ENCODE data around the gene COQ8A. TPM values are rescaled to one million over a fixed set of nuclear protein-coding genes. Genes with fewer than 3 reads are reported as not detected.

The COQ8A gene
- total RNA-seq, 2 donors from 2014 or later: 116 to 134 TPM

DNA sequence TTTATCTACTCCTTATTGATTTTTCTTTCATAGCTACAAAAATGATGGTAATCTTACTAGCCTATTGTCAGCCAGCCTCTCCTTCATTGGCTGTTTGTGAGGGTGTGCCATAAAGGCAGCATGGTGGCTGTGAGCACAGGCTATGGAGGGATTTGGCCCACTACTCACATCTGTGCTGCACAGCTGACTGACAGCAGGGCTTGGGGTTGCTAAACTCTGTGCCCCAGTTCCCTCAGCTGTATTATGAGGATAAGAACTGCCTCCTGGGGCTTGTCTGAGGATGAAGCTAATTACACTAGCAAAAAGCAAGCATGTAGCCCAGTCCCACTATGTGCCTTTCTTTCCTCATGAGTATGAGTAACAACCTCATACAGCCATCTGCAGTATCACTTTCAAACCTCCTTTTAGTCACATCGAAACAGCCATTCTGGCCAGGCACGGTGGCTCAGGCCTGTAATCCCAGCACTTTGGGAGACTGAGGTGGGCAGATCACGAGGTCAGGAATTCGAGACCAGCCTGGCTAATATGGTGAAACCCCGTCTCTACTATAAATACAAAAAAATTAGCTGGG lies 66.2 kb downstream of the COQ8A start:
- Histone ChIP-seq H3K4me1 (peaks cover 12% of the 10 kb centered on the region), H3K27me3 (no peaks in the 10 kb centered on the region), H3K36me3 (replicated peaks in 1 of 2; ENCODE audit: insufficient read depth in 1 of 2, low read depth in 2 of 2) (peaks cover 0 to 2% of the 10 kb centered on the region in 2 donors), H3K4me3 (no peak overlapping the region), H3K27ac (no peak overlapping the region), H3K9me3 (no peaks in the 10 kb centered on the region)
- DNase-seq: no peak
- intact Hi-C loops (cut with DNase I): no loop called here
- no peak for ATAC-seq
- TF ChIP-seq, protein P1, sequence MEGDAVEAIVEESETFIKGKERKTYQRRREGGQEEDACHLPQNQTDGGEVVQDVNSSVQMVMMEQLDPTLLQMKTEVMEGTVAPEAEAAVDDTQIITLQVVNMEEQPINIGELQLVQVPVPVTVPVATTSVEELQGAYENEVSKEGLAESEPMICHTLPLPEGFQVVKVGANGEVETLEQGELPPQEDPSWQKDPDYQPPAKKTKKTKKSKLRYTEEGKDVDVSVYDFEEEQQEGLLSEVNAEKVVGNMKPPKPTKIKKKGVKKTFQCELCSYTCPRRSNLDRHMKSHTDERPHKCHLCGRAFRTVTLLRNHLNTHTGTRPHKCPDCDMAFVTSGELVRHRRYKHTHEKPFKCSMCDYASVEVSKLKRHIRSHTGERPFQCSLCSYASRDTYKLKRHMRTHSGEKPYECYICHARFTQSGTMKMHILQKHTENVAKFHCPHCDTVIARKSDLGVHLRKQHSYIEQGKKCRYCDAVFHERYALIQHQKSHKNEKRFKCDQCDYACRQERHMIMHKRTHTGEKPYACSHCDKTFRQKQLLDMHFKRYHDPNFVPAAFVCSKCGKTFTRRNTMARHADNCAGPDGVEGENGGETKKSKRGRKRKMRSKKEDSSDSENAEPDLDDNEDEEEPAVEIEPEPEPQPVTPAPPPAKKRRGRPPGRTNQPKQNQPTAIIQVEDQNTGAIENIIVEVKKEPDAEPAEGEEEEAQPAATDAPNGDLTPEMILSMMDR (IDR thresholded peaks at IDR 0.05): no peak
- no peak for TF ChIP-seq POLR2A (IDR thresholded peaks at IDR 0.05)
- 89 to 96% methylated on average over 5 of the region's 5 CpGs for WGBS, 2 donors

- ATAC-seq: no peak
- no peak for DNase-seq
- peaks cover 32% of the 10 kb centered on the region for H3K4me1 ChIP-seq
- H3K9me3 ChIP-seq: no peaks in the 10 kb centered on the region
- intact Hi-C loops (cut with DNase I): no loop called here
- H3K36me3 ChIP-seq (replicated peaks in 1 of 2; ENCODE audit: insufficient read depth in 1 of 2, low read depth in 2 of 2): no peaks in the 10 kb centered on the region
- H3K27ac ChIP-seq: no peak overlapping the region
- no peaks in the 10 kb centered on the region for H3K27me3 ChIP-seq
- TF ChIP-seq, protein P1 (IDR thresholded peaks at IDR 0.05): no peak
- TF ChIP-seq POLR2A (IDR thresholded peaks at IDR 0.05): no peak
- no peak overlapping the region for H3K4me3 ChIP-seq
Observed at GRCh38 chr1:227009937-227010336, 69.8 kb downstream of the COQ8A start.

GRCh38 chr1:227010645-227011044 lies 70.6 kb downstream of the COQ8A start:
- Histone ChIP-seq H3K4me3 (no peak overlapping the region), H3K27me3 (no peaks in the 10 kb centered on the region), H3K36me3 (replicated peaks in 1 of 2; ENCODE audit: insufficient read depth in 1 of 2, low read depth in 2 of 2) (no peaks in the 10 kb centered on the region), H3K9me3 (no peaks in the 10 kb centered on the region), H3K4me1 (peaks cover 33% of the 10 kb centered on the region), H3K27ac (no peak overlapping the region)
- TF ChIP-seq POLR2A (IDR thresholded peaks at IDR 0.05): no peak
- TF ChIP-seq, protein P1 (IDR thresholded peaks at IDR 0.05): no peak
- WGBS, 2 donors: 57 to 65% methylated on average over 5 of the region's 5 CpGs
- ATAC-seq: peak; percentile 82
- DNase-seq: peak in 2 of 4 donors; percentile 30 to 53
- intact Hi-C loops (cut with DNase I): no loop called here

DNA sequence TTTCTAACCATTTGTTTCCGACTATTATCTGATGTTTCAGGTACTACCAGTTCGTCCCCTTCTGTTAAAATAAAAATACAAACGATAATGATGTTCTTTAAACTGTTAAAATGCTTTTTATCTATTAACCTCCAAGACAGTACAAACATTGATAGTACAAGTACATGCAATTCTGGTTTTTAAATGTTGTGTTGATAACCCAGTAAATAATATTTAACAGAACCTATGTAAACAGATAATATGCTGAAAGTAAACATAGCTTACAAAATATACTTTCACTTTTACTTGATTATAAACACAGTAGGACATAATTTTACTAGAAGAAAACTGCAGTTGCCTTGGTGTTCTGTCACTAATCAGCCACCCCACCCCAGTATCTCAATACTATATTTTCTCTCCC lies 76.9 kb downstream of the COQ8A start:
- 13 to 15% methylated on average over 3 of the region's 3 CpGs for WGBS, 2 donors
- H3K36me3 ChIP-seq (replicated peaks in 1 of 2; ENCODE audit: insufficient read depth in 1 of 2, low read depth in 2 of 2): no peaks in the 10 kb centered on the region
- no peaks in the 10 kb centered on the region for H3K27me3 ChIP-seq
- H3K27ac ChIP-seq: peak overlapping the region in 2 of 4 donors; percentile 13 to 33
- ATAC-seq (peak; percentile 45), DNase-seq (no peak)
- no peaks in the 10 kb centered on the region for H3K9me3 ChIP-seq
- H3K4me3 ChIP-seq: no peak overlapping the region
- intact Hi-C loops (cut with DNase I): no loop called here
- H3K4me1 ChIP-seq: peaks cover 31% of the 10 kb centered on the region
- TF ChIP-seq POLR2A (IDR thresholded peaks at IDR 0.05): no peak
- TF ChIP-seq, protein P1 (IDR thresholded peaks at IDR 0.05): no peak

DNA sequence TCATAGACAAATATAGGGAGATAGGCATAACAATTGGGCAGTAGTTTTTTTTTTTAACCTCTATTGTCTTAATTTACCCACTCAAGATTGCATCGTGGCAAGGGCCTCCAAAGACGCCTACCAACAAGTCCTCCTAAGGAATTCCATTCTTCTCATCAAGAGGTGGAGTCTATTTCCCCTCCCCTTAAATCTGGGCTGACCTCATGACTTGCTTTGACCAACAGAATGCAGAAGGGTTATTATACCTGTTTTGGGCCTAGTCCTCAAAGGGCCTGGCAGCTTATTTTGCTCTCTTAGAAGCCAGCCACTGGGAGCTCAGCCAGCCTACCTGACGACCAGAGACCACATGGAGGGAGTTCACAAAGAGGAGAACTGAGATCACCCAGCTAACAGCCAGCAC lies 92.3 kb downstream of the COQ8A start:
- ATAC-seq (no peak), DNase-seq (no peak)
- WGBS, 2 donors: 86% methylated on average over 3 of the region's 3 CpGs
- TF ChIP-seq POLR2A (IDR thresholded peaks at IDR 0.05): no peak
- TF ChIP-seq, protein P1 (IDR thresholded peaks at IDR 0.05): no peak
- Histone ChIP-seq H3K36me3 (replicated peaks in 1 of 2; ENCODE audit: insufficient read depth in 1 of 2, low read depth in 2 of 2) (peaks cover 0 to 4% of the 10 kb centered on the region in 2 donors), H3K27ac (no peak overlapping the region), H3K27me3 (no peaks in the 10 kb centered on the region), H3K4me1 (no peaks in the 10 kb centered on the region), H3K4me3 (no peak overlapping the region), H3K9me3 (no peaks in the 10 kb centered on the region)
- intact Hi-C loops (cut with DNase I): no loop called here
